22Rv1 (cell line): ENCODE results near the gene PRAMEF11.

Experiments
- CTCF ChIP-seq: fragments of 450-650 bp; IDR thresholded peaks from 2 replicates; pipeline ENCODE4 v1.5.1; 2017; ENCODE audit warnings: mild to moderate bottlenecking
- ZFX ChIP-seq: fragments of 450-650 bp; IDR thresholded peaks from 2 replicates; pipeline ENCODE4 v1.6.1; 2017; ENCODE audit warnings: antibody characterized with exemption, borderline replicate concordance

- no peak for TF ChIP-seq CTCF
- TF ChIP-seq ZFX: no peak
Measured at GRCh38 chr1:12811409-12811784, 19.8 kb downstream of the PRAMEF11 start.
